Measurements from ENCODE around the gene ABCB7. TPM values are rescaled to one million over a fixed set of nuclear protein-coding genes. Genes with fewer than 3 reads are reported as not detected.
"Not testable (repeated sequence)": the region's sequence is repeated elsewhere in the genome, so short reads cannot be mapped to it uniquely, and the experiment has no call there.

The ABCB7 gene
- 10 to 100 TPM; 14.6 to 24.5 (median 19.8) TPM for total RNA-seq
- long read RNA-seq, partial matches to known transcripts = 0 of 2 reads
- long read RNA-seq, other reads (novel, unspliced or antisense) = 1 of 2 reads

- H3K9me3 ChIP-seq = no peaks in the 10 kb centered on the region
- H3K4me3 ChIP-seq = peak within 1 kb of the TSS; percentile 42 to 67 (median 65)
- DNase-seq (peak; percentile 37 to 76 (median 65)), ATAC-seq (peak; percentile 93 to 98 (median 96))
- peaks cover 0 to 4% (median 0%) of the 10 kb centered on the region in 4 donors for H3K4me1 ChIP-seq
- H3K27ac ChIP-seq = peak within 1 kb of the TSS; percentile 46 to 74 (median 58)
- 24% methylated on average over 24 of the region's 35 CpGs for WGBS (ENCODE audit: insufficient coverage, low coverage, low lambda C conversion rate, missing lambda C conversion rate)
- no peaks in the 10 kb centered on the region for H3K36me3 ChIP-seq
- H3K27me3 ChIP-seq = no peaks in the 10 kb centered on the region
- TF ChIP-seq CTCF (IDR thresholded peaks at IDR 0.05) (peak in 1 of 4 donors; percentile 17), POLR2A (IDR thresholded peaks at IDR 0.05) (peak; percentile 40)
- intact Hi-C loops (cut with DNase I) = no loop called here
These were observed at the start of gene ABCB7 for GRCh38 chrX:75155827-75156525. TSS of gene ABCB7 (minus strand) at chrX:75156283. CDS start at chrX:75156272, 11 bp downstream.

- WGBS (ENCODE audit: insufficient coverage, low coverage, low lambda C conversion rate, missing lambda C conversion rate) = 74% methylated on average over 13 of the region's 27 CpGs
- H3K4me1 ChIP-seq; H3K9me3 ChIP-seq; DNase-seq; H3K36me3 ChIP-seq; H3K27ac ChIP-seq; ATAC-seq; H3K4me3 ChIP-seq; H3K27me3 ChIP-seq; intact Hi-C loops (cut with DNase I): not testable (repeated sequence)
These were observed 32.5 kb upstream of the ABCB7 start for GRCh38 chrX:75188415-75189206.

GRCh38 chrX:75181721-75182120, 25.6 kb upstream of the ABCB7 start:
- H3K9me3 ChIP-seq = no peaks in the 10 kb centered on the region
- intact Hi-C loops (cut with DNase I) = no loop called here
- no peak for ATAC-seq
- no peak for DNase-seq
- no peaks in the 10 kb centered on the region for H3K36me3 ChIP-seq
- no peaks in the 10 kb centered on the region for H3K4me1 ChIP-seq
- no peaks in the 10 kb centered on the region for H3K27me3 ChIP-seq
- H3K27ac ChIP-seq = no peak overlapping the region
- TF ChIP-seq CTCF (IDR thresholded peaks at IDR 0.05) = no peak
- TF ChIP-seq POLR2A (IDR thresholded peaks at IDR 0.05) = no peak
- no peak overlapping the region for H3K4me3 ChIP-seq

- H3K27me3 ChIP-seq; ATAC-seq; H3K4me1 ChIP-seq; H3K27ac ChIP-seq; H3K9me3 ChIP-seq; H3K4me3 ChIP-seq; DNase-seq; intact Hi-C loops (cut with DNase I); H3K36me3 ChIP-seq: not testable (repeated sequence)
- 73% methylated on average over 6 of the region's 25 CpGs for WGBS (ENCODE audit: insufficient coverage, low coverage, low lambda C conversion rate, missing lambda C conversion rate)
These were observed 23.6 kb upstream of the ABCB7 start for GRCh38 chrX:75179536-75180293.

- not testable (repeated sequence) for ATAC-seq
- 72% methylated on average over 6 of the region's 16 CpGs for WGBS (ENCODE audit: insufficient coverage, low coverage, low lambda C conversion rate, missing lambda C conversion rate)
These were observed 16.3 kb upstream of the ABCB7 start for GRCh38 chrX:75172257-75172890.

More at GRCh38 chrX:75172257-75172890, 16.3 kb upstream of the ABCB7 start:
- DNase-seq; H3K36me3 ChIP-seq; H3K27ac ChIP-seq; intact Hi-C loops (cut with DNase I); H3K4me1 ChIP-seq; H3K4me3 ChIP-seq; H3K27me3 ChIP-seq; H3K9me3 ChIP-seq: not testable (repeated sequence)
